HEK293T (cell line): ENCODE data around the gene PRPSAP2.

Experiments
- ARNT ChIP-seq: fragments of 450-650 bp; IDR thresholded peaks from 2 replicates; pipeline ENCODE4 v1.6.1; 2017; ENCODE audit warnings: mild to moderate bottlenecking
- BHLHE40 ChIP-seq: fragments of 450-650 bp; IDR thresholded peaks from 2 replicates; pipeline ENCODE4 v1.6.1; 2016; ENCODE audit warnings: mild to moderate bottlenecking, moderate library complexity, borderline replicate concordance
- CTBP1 ChIP-seq: fragments of 450-650 bp; IDR thresholded peaks from 2 replicates; pipeline ENCODE4 v1.6.1; 2016; ENCODE audit warnings: borderline replicate concordance
- FOXA1 ChIP-seq: fragments of 450-650 bp; IDR thresholded peaks from 2 replicates; pipeline ENCODE4 v1.6.1; 2016; ENCODE audit warnings: mild to moderate bottlenecking
- FOXM1 ChIP-seq: fragments of 450-650 bp; IDR thresholded peaks from 2 replicates; pipeline ENCODE4 v1.6.1; 2017; ENCODE audit warnings: mild to moderate bottlenecking, borderline replicate concordance
- L3MBTL2 ChIP-seq: fragments of 450-650 bp; conservative IDR thresholded peaks from 2 replicates; pipeline ENCODE4 v1.6.1; 2016; ENCODE audit warnings: mild to moderate bottlenecking
- SP1 ChIP-seq: fragments of 450-650 bp; IDR thresholded peaks from 2 replicates; pipeline ENCODE4 v1.6.1; 2017
- SUZ12 ChIP-seq: fragments of 450-650 bp; IDR thresholded peaks from 2 replicates; pipeline ENCODE4 v1.6.1; 2016; ENCODE audit warnings: mild to moderate bottlenecking
- TARDBP ChIP-seq: fragments of 450-650 bp; IDR thresholded peaks from 2 replicates; pipeline ENCODE4 v1.6.1; 2016
- ZNF384 ChIP-seq: fragments of 450-650 bp; IDR thresholded peaks from 2 replicates; pipeline ENCODE4 v1.6.1; 2016

DNA sequence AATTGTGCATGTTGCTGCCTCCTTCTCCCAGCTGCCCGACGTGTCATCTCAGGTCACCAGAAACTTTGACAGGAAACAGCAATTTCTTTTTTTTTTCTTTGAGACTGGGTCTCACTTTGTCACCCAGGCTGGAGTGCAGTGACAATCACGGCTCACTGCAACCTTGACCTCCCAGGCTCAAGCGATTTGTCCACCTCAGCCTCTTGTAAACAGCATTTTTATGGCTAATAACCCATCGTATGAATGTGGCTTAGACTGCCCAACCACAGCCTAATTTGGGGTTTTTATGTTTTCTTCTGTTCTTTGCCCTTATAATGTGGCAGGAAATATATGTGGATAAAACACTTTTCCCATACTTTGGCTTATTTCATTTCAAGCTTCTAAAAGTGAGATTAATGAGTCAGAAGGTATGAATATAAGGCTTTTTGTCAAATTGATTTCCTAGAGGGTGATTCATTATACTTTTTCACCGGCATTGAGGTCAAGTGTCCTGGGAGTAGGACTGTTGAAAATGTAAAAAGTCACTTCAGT, 63.0 kb downstream of the PRPSAP2 start:
- TF ChIP-seq ARNT (no peak), BHLHE40 (no peak), L3MBTL2 (no peak), SP1 (no peak), FOXA1 (no peak), ZNF384 (no peak), FOXM1 (no peak), CTBP1 (no peak), TARDBP (no peak), SUZ12 (no peak)
